Tibial artery (tissue), 4 donors: Measurements from ENCODE around the gene SMG1.

Experiments used
- DNase-seq, 2 donors: peaks; one replicate each; pipeline ENCODE4 v3.0.0-alpha.2; 2019
- H3K27ac ChIP-seq, 2 donors: fragments of 200-600 bp; sonication (generic) in 1 of 2; 1 replicate in 1 of 2; 2 replicates in 1 of 2; pipeline ENCODE4 v1.5.1; 2018 to 2019; ENCODE audit warnings: mild to moderate bottlenecking in 1 of 2
- H3K27me3 ChIP-seq, 2 donors: fragments of 200-600 bp; sonication (generic) in 1 of 2; one replicate each; pipeline versions ENCODE4 v1.5.1 to v1.6.0; 2016 to 2019
- H3K36me3 ChIP-seq, 3 donors: fragments of 200-600 bp; sonication (generic) in 2 of 3; one replicate each; pipeline ENCODE4 v1.5.1; 2016 to 2019; ENCODE audit warnings: mild to moderate bottlenecking in 2 of 3
- H3K4me1 ChIP-seq, 4 donors: fragments of 200-600 bp; sonication (generic) in 2 of 4; 1 replicate in 3 of 4; 2 replicates in 1 of 4; pipeline ENCODE4 v1.5.1; 2016 to 2019
- H3K4me3 ChIP-seq, 2 donors: fragments of 200-600 bp; sonication (generic) in 1 of 2; 1 replicate in 1 of 2; 2 replicates in 1 of 2; pipeline ENCODE4 v1.5.1; 2018 to 2019; ENCODE audit warnings: mild to moderate bottlenecking in 2 of 2
- H3K9me3 ChIP-seq, 3 donors: fragments of 200-600 bp; sonication (generic) in 1 of 3; one replicate each; pipeline ENCODE4 v1.5.1; 2016 to 2019
- CTCF ChIP-seq, 2 experiments: fragments of 200-600 bp in 1 of 2; fragments of 450-650 bp in 1 of 2; IDR thresholded peaks; one replicate each; pipeline ENCODE4 v1.5.1; 2017 to 2019; ENCODE audit warnings: antibody characterized with exemption in 2 of 2, mild to moderate bottlenecking in 1 of 2, moderate library complexity in 1 of 2
- intact Hi-C: fragments of 100-400 bp; cut with DNase I; formaldehyde crosslinking; loops from one replicate; pipeline ENCODE4 v1.15.0; 2023; ENCODE audit warnings: low total_unique reads

Gene SMG1

GRCh38 chr16:18950469-18951185 is 24.4 kb upstream of the SMG1 start:
- no peak for DNase-seq
- no peak for TF ChIP-seq CTCF (IDR thresholded peaks at IDR 0.05)
- intact Hi-C loops: no loop called here
- Histone ChIP-seq H3K9me3 (no peaks in the 10 kb centered on the region), H3K27me3 (no peaks in the 10 kb centered on the region), H3K36me3 (no peaks in the 10 kb centered on the region), H3K4me3 (no peak overlapping the region), H3K4me1 (peaks cover 0 to 7% (median 1%) of the 10 kb centered on the region in 4 donors), H3K27ac (no peak overlapping the region)

- intact Hi-C loops: no loop called here
- no peak overlapping the region for H3K4me3 ChIP-seq
- no peaks in the 10 kb centered on the region for H3K27me3 ChIP-seq
- peak in 1 of 2 donors; percentile 15 for DNase-seq
- H3K4me1 ChIP-seq: peaks cover 0 to 7% (median 1%) of the 10 kb centered on the region in 4 donors
- no peaks in the 10 kb centered on the region for H3K36me3 ChIP-seq
- H3K27ac ChIP-seq: no peak overlapping the region
- no peaks in the 10 kb centered on the region for H3K9me3 ChIP-seq
- TF ChIP-seq CTCF (IDR thresholded peaks at IDR 0.05): no peak
These were observed 22.3 kb upstream of the SMG1 start for GRCh38 chr16:18948372-18949020.

- H3K4me1 ChIP-seq: peaks cover 0 to 7% (median 1%) of the 10 kb centered on the region in 4 donors
- no peak overlapping the region for H3K27ac ChIP-seq
- no peak for TF ChIP-seq CTCF (IDR thresholded peaks at IDR 0.05)
- no peak overlapping the region for H3K4me3 ChIP-seq
- DNase-seq: no peak
- intact Hi-C loops: no loop called here
- no peaks in the 10 kb centered on the region for H3K27me3 ChIP-seq
- no peaks in the 10 kb centered on the region for H3K36me3 ChIP-seq
- H3K9me3 ChIP-seq: no peaks in the 10 kb centered on the region
These were observed 19.0 kb upstream of the SMG1 start for GRCh38 chr16:18945233-18945632.

GRCh38 chr16:18943414-18943813 is 17.2 kb upstream of the SMG1 start:
- H3K27ac ChIP-seq: no peak overlapping the region
- no peaks in the 10 kb centered on the region for H3K27me3 ChIP-seq
- no peaks in the 10 kb centered on the region for H3K9me3 ChIP-seq
- intact Hi-C loops: no loop called here
- TF ChIP-seq CTCF (IDR thresholded peaks at IDR 0.05): no peak
- no peaks in the 10 kb centered on the region for H3K36me3 ChIP-seq
- peak in 1 of 2 donors; percentile 19 for DNase-seq
- H3K4me3 ChIP-seq: no peak overlapping the region
- peaks cover 0 to 7% (median 1%) of the 10 kb centered on the region in 4 donors for H3K4me1 ChIP-seq

GRCh38 chr16:18942061-18942460 is 15.9 kb upstream of the SMG1 start:
- Histone ChIP-seq H3K27ac (no peak overlapping the region), H3K27me3 (no peaks in the 10 kb centered on the region)
- intact Hi-C loops: no loop called here

More at GRCh38 chr16:18942061-18942460, 15.9 kb upstream of the SMG1 start:
- Histone ChIP-seq H3K36me3 (no peaks in the 10 kb centered on the region), H3K4me1 (peaks cover 0 to 7% (median 1%) of the 10 kb centered on the region in 4 donors), H3K4me3 (no peak overlapping the region), H3K9me3 (no peaks in the 10 kb centered on the region)
- TF ChIP-seq CTCF (IDR thresholded peaks at IDR 0.05): no peak
- no peak for DNase-seq
